ENCODE measurements around the gene SGSM1. TPM values are rescaled to one million over a fixed set of nuclear protein-coding genes. Genes with fewer than 3 reads are reported as not detected.

The SGSM1 gene
- total RNA-seq, 1 experiment from 2014 or later = 4.3 TPM

- no peak overlapping the region for H2BK20ac ChIP-seq (ENCODE audit: low read depth, low read length, poor library complexity, severe bottlenecking)
- Mint-ChIP-seq H3K27ac (peak overlapping the region; percentile 14 to 96 (median 90); a peak in 5 of 7 replicates), H3K36me3 (ENCODE audit: insufficient read depth in 1 of 3, low read depth in 3 of 3) (peaks cover 0 to 8% (median 4%) of the 10 kb centered on the region in 3 experiments; a peak in 4 of 7 replicates), H3K9me3 (no peaks in the 10 kb centered on the region), H3K4me1 (peaks cover 34 to 46% of the 10 kb centered on the region in 2 experiments), H3K4me3 (no peak overlapping the region), H3K27me3 (ENCODE audit: low read depth) (no peaks in the 10 kb centered on the region)
- peaks cover 2% of the 10 kb centered on the region; the same call in 1 of the 2 replicates for H3K4me1 ChIP-seq (ENCODE audit: insufficient read depth, low read length)
- no peaks in the 10 kb centered on the region for H3K9me3 ChIP-seq (ENCODE audit: control insufficient read depth, low read depth, low read length)
- no peak overlapping the region for H3K27ac ChIP-seq (ENCODE audit: insufficient read length, low read depth, low read length)
- H4K8ac ChIP-seq (replicated peaks; ENCODE audit: insufficient read length, low read depth, low read length) = no peak overlapping the region
- H3K14ac ChIP-seq (ENCODE audit: insufficient read depth, low read length) = no peak overlapping the region
- no peak overlapping the region for H4K91ac ChIP-seq (ENCODE audit: insufficient read length, low read depth, low read length)
- no peaks in the 10 kb centered on the region for H4K20me1 ChIP-seq (ENCODE audit: control insufficient read depth, insufficient read depth, insufficient read length)
- no peak overlapping the region for H3T11ph ChIP-seq (ENCODE audit: low read length)
- no peak overlapping the region for H3K4me2 ChIP-seq (ENCODE audit: insufficient read depth, insufficient read length, low read length)
- H3K79me2 ChIP-seq (ENCODE audit: insufficient read depth, low read length) = peaks cover 4% of the 10 kb centered on the region; the same call in 1 of the 2 replicates
- H2AK5ac ChIP-seq (ENCODE audit: insufficient read length, low read length) = no peak overlapping the region
- H2BK120ac ChIP-seq (ENCODE audit: low read depth, low read length, poor library complexity, severe bottlenecking) = no peak overlapping the region
- H3K9ac ChIP-seq (ENCODE audit: extremely low read depth, insufficient read length, low read length) = no peak overlapping the region
- H3K4ac ChIP-seq (ENCODE audit: low read depth, low read length) = no peak overlapping the region
- no peak overlapping the region for H4K5ac ChIP-seq (ENCODE audit: insufficient read length, low read depth, low read length)
- H3K79me1 ChIP-seq (ENCODE audit: insufficient read depth, low read depth, low read length, poor library complexity, severe bottlenecking) = no peaks in the 10 kb centered on the region
- H2AFZ ChIP-seq (ENCODE audit: low read length) = no peak overlapping the region
- no peaks in the 10 kb centered on the region for H3K27me3 ChIP-seq (ENCODE audit: insufficient read depth, low read length)
- no peak overlapping the region for H3K23ac ChIP-seq (ENCODE audit: insufficient read length, low read depth, low read length)
- H3K56ac ChIP-seq (ENCODE audit: insufficient read length, low read depth, low read length) = no peak overlapping the region
- no peak overlapping the region for H2BK5ac ChIP-seq (ENCODE audit: insufficient read length, low read length)
- H2BK12ac ChIP-seq (ENCODE audit: insufficient read length, low read depth, low read length) = no peak overlapping the region
- TF ChIP-seq CTCF (conservative IDR thresholded peaks at IDR 0.05) = no peak
- no peak for DNase-seq
- H2BK15ac ChIP-seq (ENCODE audit: low read depth, low read length) = no peak overlapping the region
- no CpG with 5 or more reads among the region's 11 CpGs for WGBS (ENCODE audit: extremely low coverage, insufficient read length, low lambda C conversion rate)
- no peak overlapping the region for H3K18ac ChIP-seq (ENCODE audit: insufficient read length, low read depth, low read length)
- H3K23me2 ChIP-seq (ENCODE audit: insufficient read length, low read depth, low read length, poor library complexity, severe bottlenecking) = no peaks in the 10 kb centered on the region
Observed at GRCh38 chr22:24975813-24976341, 169.9 kb downstream of the SGSM1 start.
